ENCODE data around the gene NAA16. TPM values are rescaled to one million over a fixed set of nuclear protein-coding genes. Genes with fewer than 3 reads are reported as not detected.

The NAA16 gene
- polyA plus RNA-seq, 1 of the 3 experiments (the other 2 are of a cell fraction): 4.4 TPM

GRCh38 chr13:41334810-41335209 lies 23.7 kb downstream of the NAA16 start:
- no peaks in the 10 kb centered on the region for H3K27me3 ChIP-seq (ENCODE audit: insufficient read depth)
- H3K9me2 ChIP-seq: no peaks in the 10 kb centered on the region
- H3K36me3 ChIP-seq (replicated peaks in 1 of 2; ENCODE audit: control insufficient read depth in 1 of 2, insufficient read depth in 2 of 2, low read length in 1 of 2): peaks cover 45 to 47% of the 10 kb centered on the region in 2 experiments
- H3K9ac ChIP-seq: no peak overlapping the region
- H3K4me2 ChIP-seq: no peak overlapping the region
- no peak overlapping the region for H3K4me3 ChIP-seq (ENCODE audit: low read depth in 2 of 2, low read length in 1 of 2)
- H3F3A ChIP-seq (replicated peaks; ENCODE audit: insufficient read depth): no peaks in the 10 kb centered on the region
- no peaks in the 10 kb centered on the region; a peak in 1 of 4 replicates for H3K4me1 ChIP-seq (ENCODE audit: control insufficient read depth in 1 of 2, insufficient read depth in 2 of 2, low read depth in 1 of 2, low read length in 1 of 2)
- ChIA-PET POLR2A (no interaction called here), CTCF (no interaction called here)
- DNase-seq: no peak
- no peak overlapping the region for H2AFZ ChIP-seq (ENCODE audit: low read depth)
- peaks cover 3% of the 10 kb centered on the region for H3K79me2 ChIP-seq (ENCODE audit: insufficient read depth)
- H3K27ac ChIP-seq (ENCODE audit: low read depth in 2 of 2, low read length in 1 of 2): no peak overlapping the region
- no peaks in the 10 kb centered on the region for H4K20me1 ChIP-seq (ENCODE audit: insufficient read depth)
- 97% methylated on average over 4 of the region's 4 CpGs for WGBS (ENCODE audit: low lambda C conversion rate)
- no peak for TF ChIP-seq EP300 (IDR thresholded peaks at IDR 0.05; ENCODE audit: borderline replicate concordance in 1 of 2, low read depth in 1 of 2, low read length in 1 of 2)
- TF ChIP-seq SMC3 (IDR thresholded peaks at IDR 0.05; ENCODE audit: low read depth, low read length): no peak
- TF ChIP-seq USF1 (IDR thresholded peaks at IDR 0.05; ENCODE audit: borderline replicate concordance, low read depth): no peak
- no peak for TF ChIP-seq TCF12 (IDR thresholded peaks at IDR 0.05)
- TF ChIP-seq RXRA (IDR thresholded peaks at IDR 0.05; ENCODE audit: borderline replicate concordance, low read depth): no peak
- no peak for TF ChIP-seq POLR2AphosphoS5 (IDR thresholded peaks at IDR 0.05; ENCODE audit: low read depth, low read length)
- no peak for TF ChIP-seq GATA2 (CRISPR knock-in tag; IDR thresholded peaks at IDR 0.05)
- no peak for TF ChIP-seq RAD21 (IDR thresholded peaks at IDR 0.05; ENCODE audit: low read length)
- no peak for TF ChIP-seq REST (IDR thresholded peaks at IDR 0.05; ENCODE audit: low read depth, low read length)
- no peak for TF ChIP-seq TEAD4 (IDR thresholded peaks at IDR 0.05; ENCODE audit: borderline replicate concordance, insufficient read depth)
- TF ChIP-seq RFX5 (IDR thresholded peaks at IDR 0.05; ENCODE audit: low read length): no peak
- TF ChIP-seq GABPA (IDR thresholded peaks at IDR 0.05; ENCODE audit: low read depth): no peak
- no peak for TF ChIP-seq PBX3 (IDR thresholded peaks at IDR 0.05)
- no peak for TF ChIP-seq NFIC (IDR thresholded peaks at IDR 0.05; ENCODE audit: borderline replicate concordance)
- TF ChIP-seq TAF1 (IDR thresholded peaks at IDR 0.05; ENCODE audit: borderline replicate concordance, low read depth, low read length): no peak
- no peak for TF ChIP-seq EZH2phosphoT487 (IDR thresholded peaks at IDR 0.05; ENCODE audit: borderline replicate concordance, low read depth)
- no peak for TF ChIP-seq RCOR1 (IDR thresholded peaks at IDR 0.05; ENCODE audit: low read length)
- H3K9me3 ChIP-seq: no peaks in the 10 kb centered on the region
